ENCODE results near the gene CENPH. TPM values are rescaled to one million over a fixed set of nuclear protein-coding genes. Genes with fewer than 3 reads are reported as not detected.
A peak's percentile ranks its signal among the peaks of the same experiment; 100 is the strongest.
"Not testable (repeated sequence)": the region's sequence is repeated elsewhere in the genome, so short reads cannot be mapped to it uniquely, and the experiment has no call there.

The CENPH gene
- total and polyA plus RNA-seq, 9 donors: 11.4 to 16.2 (median 12.9) TPM

DNA sequence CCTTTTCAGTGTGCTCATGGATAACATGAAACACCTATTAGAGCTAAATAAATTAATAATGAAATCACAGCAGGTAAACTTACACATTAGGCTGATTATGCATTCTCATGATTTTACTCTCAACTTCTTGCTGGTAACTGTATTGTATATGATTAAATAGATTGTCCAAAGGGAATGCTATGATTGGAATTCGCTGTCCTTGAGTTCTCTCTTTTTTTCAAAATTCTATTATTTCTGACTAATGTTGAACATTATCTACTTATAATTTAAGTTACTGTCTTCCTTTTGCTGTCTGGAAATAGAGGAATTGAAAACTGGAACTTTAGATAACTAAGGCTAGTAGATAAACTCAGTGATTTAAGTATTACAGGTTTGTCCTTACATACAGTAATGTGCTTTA lies 13.1 kb downstream of the CENPH start:
- Histone ChIP-seq H3K36me3 (ENCODE audit: control insufficient read depth, insufficient read depth, low read length) (peaks cover 10% of the 10 kb centered on the region), H3K4me1 (ENCODE audit: control insufficient read depth, insufficient read depth, low read length) (no peaks in the 10 kb centered on the region), H3K9me3 (replicated peaks; ENCODE audit: control insufficient read depth, low read depth, low read length) (no peaks in the 10 kb centered on the region), H3K27ac (ENCODE audit: low read length) (no peak overlapping the region), H3K27me3 (ENCODE audit: control insufficient read depth, insufficient read depth, low read length) (no peaks in the 10 kb centered on the region), H3K4me3 (ENCODE audit: low read length) (no peak overlapping the region)
- no CpG with 5 or more reads among the region's 1 CpG for WGBS (ENCODE audit: insufficient coverage)
- DNase-seq: no peak

GRCh38 chr5:69206528-69207190 lies 17.3 kb downstream of the CENPH start:
- Histone ChIP-seq H3K9me3 (replicated peaks; ENCODE audit: control insufficient read depth, low read depth, low read length) (no peaks in the 10 kb centered on the region), H3K36me3 (ENCODE audit: control insufficient read depth, insufficient read depth, low read length) (no peaks in the 10 kb centered on the region), H3K27me3 (ENCODE audit: control insufficient read depth, insufficient read depth, low read length) (no peaks in the 10 kb centered on the region), H3K4me3 (ENCODE audit: low read length) (no peak overlapping the region), H3K27ac (ENCODE audit: low read length) (no peak overlapping the region), H3K4me1 (ENCODE audit: control insufficient read depth, insufficient read depth, low read length) (no peaks in the 10 kb centered on the region)
- DNase-seq: no peak
- 100% methylated on average over 1 of the region's 5 CpGs for whole genome bisulfite sequencing (ENCODE audit: insufficient coverage)

GRCh38 chr5:69209602-69210001 lies 20.2 kb downstream of the CENPH start:
- Histone ChIP-seq H3K9me3 (replicated peaks; ENCODE audit: control insufficient read depth, low read depth, low read length) (no peaks in the 10 kb centered on the region), H3K4me3 (ENCODE audit: low read length) (no peak overlapping the region), H3K27me3 (ENCODE audit: control insufficient read depth, insufficient read depth, low read length) (no peaks in the 10 kb centered on the region), H3K27ac (ENCODE audit: low read length) (no peak overlapping the region), H3K36me3 (ENCODE audit: control insufficient read depth, insufficient read depth, low read length) (no peaks in the 10 kb centered on the region), H3K4me1 (ENCODE audit: control insufficient read depth, insufficient read depth, low read length) (no peaks in the 10 kb centered on the region)
- no CpG with 5 or more reads among the region's 2 CpGs for WGBS (ENCODE audit: insufficient coverage)
- DNase-seq: no peak

GRCh38 chr5:69211200-69211599 lies 21.8 kb downstream of the CENPH start:
- Histone ChIP-seq H3K27me3 (ENCODE audit: control insufficient read depth, insufficient read depth, low read length) (no peaks in the 10 kb centered on the region), H3K4me1 (ENCODE audit: control insufficient read depth, insufficient read depth, low read length) (no peaks in the 10 kb centered on the region), H3K9me3 (replicated peaks; ENCODE audit: control insufficient read depth, low read depth, low read length) (no peaks in the 10 kb centered on the region), H3K36me3 (ENCODE audit: control insufficient read depth, insufficient read depth, low read length) (no peaks in the 10 kb centered on the region), H3K27ac (ENCODE audit: low read length) (no peak overlapping the region), H3K4me3 (ENCODE audit: low read length) (no peak overlapping the region)
- 100% methylated on average over 1 of the region's 2 CpGs for WGBS (ENCODE audit: insufficient coverage)
- DNase-seq: no peak

- Histone ChIP-seq H3K4me1 (ENCODE audit: control insufficient read depth, insufficient read depth, low read length) (no peaks in the 10 kb centered on the region), H3K36me3 (ENCODE audit: control insufficient read depth, insufficient read depth, low read length) (no peaks in the 10 kb centered on the region), H3K4me3 (ENCODE audit: low read length) (no peak overlapping the region), H3K27me3 (ENCODE audit: control insufficient read depth, insufficient read depth, low read length) (no peaks in the 10 kb centered on the region), H3K9me3 (replicated peaks; ENCODE audit: control insufficient read depth, low read depth, low read length) (no peaks in the 10 kb centered on the region), H3K27ac (ENCODE audit: low read length) (no peak overlapping the region)
- no peak for DNase-seq
- no CpG with 5 or more reads among the region's 2 CpGs for WGBS (ENCODE audit: insufficient coverage)
Measured at GRCh38 chr5:69212022-69212421, 22.6 kb downstream of the CENPH start.

DNA sequence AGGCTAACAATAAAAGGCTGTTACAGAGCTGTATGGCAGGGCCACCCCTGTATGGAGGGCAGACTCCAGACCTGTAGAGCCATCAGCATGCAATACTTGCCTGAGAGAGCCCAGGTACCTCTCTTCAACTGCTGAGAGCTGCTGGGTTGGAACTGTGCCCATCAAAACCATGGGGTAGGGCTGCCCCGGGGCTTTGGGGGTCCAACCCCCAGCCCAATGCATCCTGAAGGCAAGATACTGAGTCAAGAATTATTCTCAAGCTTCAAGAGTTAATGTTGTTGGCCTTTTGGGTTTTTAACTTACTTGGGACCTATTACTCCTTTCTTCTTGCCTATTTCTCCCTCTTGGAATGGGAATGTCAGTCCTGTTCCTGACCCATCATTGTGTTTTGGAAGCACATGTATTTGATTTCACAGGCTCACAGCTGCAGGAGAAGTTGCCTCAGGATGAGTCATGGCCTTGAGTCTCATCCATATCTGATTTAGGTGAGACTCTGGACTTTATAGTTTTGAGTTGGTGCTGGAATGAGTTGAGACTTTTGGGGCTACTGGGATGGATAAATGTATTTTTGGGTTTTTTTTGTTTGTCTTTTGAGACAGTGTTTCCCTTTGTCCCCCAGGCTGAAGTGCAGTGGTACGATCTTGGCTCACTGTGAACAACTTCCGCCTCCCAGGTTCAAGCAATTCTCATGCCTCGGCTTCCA lies 24.3 kb downstream of the CENPH start:
- no peaks in the 10 kb centered on the region for H3K36me3 ChIP-seq (ENCODE audit: control insufficient read depth, insufficient read depth, low read length)
- WGBS (ENCODE audit: insufficient coverage): 83% methylated on average over 1 of the region's 4 CpGs
- no peak overlapping the region for H3K4me3 ChIP-seq (ENCODE audit: low read length)
- H3K9me3 ChIP-seq (replicated peaks; ENCODE audit: control insufficient read depth, low read depth, low read length): no peaks in the 10 kb centered on the region
- H3K27me3 ChIP-seq (ENCODE audit: control insufficient read depth, insufficient read depth, low read length): no peaks in the 10 kb centered on the region
- H3K27ac ChIP-seq (ENCODE audit: low read length): no peak overlapping the region
- H3K4me1 ChIP-seq (ENCODE audit: control insufficient read depth, insufficient read depth, low read length): no peaks in the 10 kb centered on the region
- DNase-seq: no peak

- Histone ChIP-seq H3K4me1 (ENCODE audit: control insufficient read depth, insufficient read depth, low read length) (no peaks in the 10 kb centered on the region), H3K27ac (ENCODE audit: low read length) (peak overlapping the region; percentile 35), H3K9me3 (replicated peaks; ENCODE audit: control insufficient read depth, low read depth, low read length) (no peaks in the 10 kb centered on the region), H3K4me3 (ENCODE audit: low read length) (peak overlapping the region; percentile 100), H3K27me3 (ENCODE audit: control insufficient read depth, insufficient read depth, low read length) (no peaks in the 10 kb centered on the region), H3K36me3 (ENCODE audit: control insufficient read depth, insufficient read depth, low read length) (peaks cover 2% of the 10 kb centered on the region)
- no CpG with 5 or more reads among the region's 6 CpGs for WGBS (ENCODE audit: insufficient coverage)
- no peak for DNase-seq
Measured at GRCh38 chr5:69217151-69217511, 27.7 kb downstream of the CENPH start.

DNA sequence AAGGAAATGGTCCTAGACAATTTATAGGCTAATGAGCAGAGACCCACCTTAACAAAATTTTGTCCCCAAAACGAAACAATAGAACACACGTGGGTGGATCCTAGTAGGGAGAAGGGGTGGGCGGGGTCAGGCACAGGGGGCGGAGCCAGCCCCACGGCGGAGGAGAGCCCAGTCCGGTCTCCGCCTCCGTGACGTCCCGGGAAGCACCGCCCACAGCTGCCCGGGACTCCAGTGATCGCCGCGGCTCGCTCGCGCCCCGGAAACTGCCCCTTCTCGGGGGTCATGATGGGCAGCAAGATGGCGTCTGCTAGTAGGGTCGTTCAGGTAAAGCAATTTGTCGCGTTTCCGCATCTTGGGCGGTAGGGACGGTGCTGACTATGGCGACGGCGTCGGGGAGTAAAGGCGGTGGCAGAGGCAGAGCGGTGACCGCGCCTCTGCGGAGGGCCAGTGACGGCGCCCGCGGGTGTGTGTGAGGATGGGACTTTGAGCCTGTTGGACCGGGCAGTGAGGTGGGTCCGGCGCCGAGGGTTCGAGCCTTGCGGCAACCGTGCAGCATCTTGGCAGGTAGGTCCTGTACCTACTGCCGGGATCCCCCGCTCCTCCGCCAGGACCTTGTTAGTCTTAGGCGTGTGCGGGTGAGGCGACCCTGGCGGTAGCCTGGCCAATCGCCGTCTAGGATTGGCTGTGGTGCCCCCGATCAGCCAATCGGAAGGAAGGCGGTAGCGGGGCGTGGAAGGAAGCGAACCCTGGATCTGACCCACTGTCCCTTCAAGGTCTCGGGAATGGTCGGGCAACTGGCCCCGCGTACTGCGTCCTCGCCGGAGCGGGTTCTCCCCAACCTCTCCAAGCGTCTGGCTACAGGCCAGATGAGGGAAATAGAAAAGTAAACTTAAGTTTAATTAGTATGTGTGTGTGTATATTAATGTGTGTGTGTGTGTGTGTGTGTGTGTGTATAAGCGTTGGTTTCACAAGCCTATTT lies 28.5 kb downstream of the CENPH start:
- H3K4me3 ChIP-seq (ENCODE audit: low read length): peak overlapping the region; percentile 100
- peak overlapping the region; percentile 96 for H3K27ac ChIP-seq (ENCODE audit: low read length)
- H3K27me3 ChIP-seq (ENCODE audit: control insufficient read depth, insufficient read depth, low read length): no peaks in the 10 kb centered on the region
- WGBS (ENCODE audit: insufficient coverage): under 1% methylated on average over 61 of the region's 73 CpGs
- no peaks in the 10 kb centered on the region for H3K4me1 ChIP-seq (ENCODE audit: control insufficient read depth, insufficient read depth, low read length)
- peaks cover 2% of the 10 kb centered on the region for H3K36me3 ChIP-seq (ENCODE audit: control insufficient read depth, insufficient read depth, low read length)
- H3K9me3 ChIP-seq (replicated peaks; ENCODE audit: control insufficient read depth, low read depth, low read length): no peaks in the 10 kb centered on the region
- DNase-seq: peak; percentile 97

GRCh38 chr5:69219939-69220338 lies 30.6 kb downstream of the CENPH start:
- no peak for DNase-seq
- no peaks in the 10 kb centered on the region for H3K9me3 ChIP-seq (replicated peaks; ENCODE audit: control insufficient read depth, low read depth, low read length)
- H3K36me3 ChIP-seq (ENCODE audit: control insufficient read depth, insufficient read depth, low read length): peaks cover 6% of the 10 kb centered on the region
- H3K27me3 ChIP-seq (ENCODE audit: control insufficient read depth, insufficient read depth, low read length): no peaks in the 10 kb centered on the region
- no peaks in the 10 kb centered on the region for H3K4me1 ChIP-seq (ENCODE audit: control insufficient read depth, insufficient read depth, low read length)
- H3K27ac ChIP-seq (ENCODE audit: low read length): no peak overlapping the region
- no peak overlapping the region for H3K4me3 ChIP-seq (ENCODE audit: low read length)

- WGBS (ENCODE audit: insufficient coverage): 98% methylated on average over 12 of the region's 18 CpGs
- not testable (repeated sequence) for H3K36me3 ChIP-seq (ENCODE audit: control insufficient read depth, insufficient read depth, low read length); H3K9me3 ChIP-seq (replicated peaks; ENCODE audit: control insufficient read depth, low read depth, low read length); H3K4me1 ChIP-seq (ENCODE audit: control insufficient read depth, insufficient read depth, low read length); H3K4me3 ChIP-seq (ENCODE audit: low read length); DNase-seq; H3K27me3 ChIP-seq (ENCODE audit: control insufficient read depth, insufficient read depth, low read length); H3K27ac ChIP-seq (ENCODE audit: low read length)
Measured at GRCh38 chr5:69220371-69220770, 31.0 kb downstream of the CENPH start.

All from muscle of leg (tissue), 11 donors.